NCI-H524 treated with DMSO at 0.1 percent for 48 hours (cell line): ENCODE measurements around the gene C13orf46.

ENCODE experiments used
- DNase-seq: peaks from one replicate; lab custom pipeline; 2025; lab: John Stamatoyannopoulos, UW

The C13orf46 gene

GRCh38 chr13:114009590-114010400 lies 35.9 kb upstream of the C13orf46 start:
- DNase-seq: no peak

GRCh38 chr13:114008964-114009589 lies 35.2 kb upstream of the C13orf46 start:
- no peak for DNase-seq

GRCh38 chr13:114007566-114007965 lies 33.7 kb upstream of the C13orf46 start:
- DNase-seq: no peak

- DNase-seq: no peak
These were observed 31.4 kb upstream of the C13orf46 start for GRCh38 chr13:114005206-114005724.

- DNase-seq: no peak
These were observed 30.7 kb upstream of the C13orf46 start for GRCh38 chr13:114004420-114005205.

GRCh38 chr13:114002771-114003321 lies 29.0 kb upstream of the C13orf46 start:
- no peak for DNase-seq

GRCh38 chr13:114002009-114002544 lies 28.2 kb upstream of the C13orf46 start:
- DNase-seq: no peak

GRCh38 chr13:114001331-114002008 lies 27.6 kb upstream of the C13orf46 start:
- DNase-seq: no peak

GRCh38 chr13:114000151-114001040 lies 26.5 kb upstream of the C13orf46 start:
- DNase-seq: no peak

- DNase-seq: no peak
These were observed 25.7 kb upstream of the C13orf46 start for GRCh38 chr13:113999618-113999910.

GRCh38 chr13:113998781-113999617 lies 25.1 kb upstream of the C13orf46 start:
- DNase-seq: no peak

GRCh38 chr13:113997845-113998751 lies 24.2 kb upstream of the C13orf46 start:
- no peak for DNase-seq

GRCh38 chr13:113996912-113997745 lies 23.3 kb upstream of the C13orf46 start:
- no peak for DNase-seq

GRCh38 chr13:113996081-113996911 lies 22.4 kb upstream of the C13orf46 start:
- DNase-seq: no peak

GRCh38 chr13:113995051-113995601 lies 21.2 kb upstream of the C13orf46 start:
- no peak for DNase-seq

- DNase-seq: no peak
These were observed 18.6 kb upstream of the C13orf46 start for GRCh38 chr13:113992276-113993005.
